Keratinocyte (primary cell): ENCODE measurements around the gene SLC39A11. TPM values are rescaled to one million over a fixed set of nuclear protein-coding genes. Genes with fewer than 3 reads are reported as not detected.

Source experiments
- DNase-seq: peaks from one replicate; pipeline ENCODE4 v3.0.0-alpha.2; 2011; ENCODE audit warnings: low read depth, missing footprints, low spot score
- FAIRE-seq: peaks from 2 replicates; lab custom pipeline; 2011; peaks lifted over from hg19 to GRCh38; lab: Jason Lieb, UNC
- H2AFZ ChIP-seq: 2 replicates; pipeline ENCODE4 v1.6.0; 2012; ENCODE audit warnings: low read length, control low read depth, inconsistent platforms; ENCODE audit not compliant: control insufficient read depth
- H3K27ac ChIP-seq: 2 replicates; pipeline ENCODE4 v1.5.1; 2011; ENCODE audit warnings: low read length; ENCODE audit not compliant: control insufficient read depth, insufficient read depth
- H3K27me3 ChIP-seq: 3 replicates; pipeline ENCODE4 v1.6.0; 2011; ENCODE audit warnings: low read length; ENCODE audit not compliant: control insufficient read depth, insufficient read depth; ENCODE audit errors: extremely low read depth
- H3K36me3 ChIP-seq, 2 experiments: 2 replicates in 1 of 2; 3 replicates in 1 of 2; pipeline ENCODE4 v1.5.1; 2011; ENCODE audit warnings: low read length in 2 of 2, mild to moderate bottlenecking in 1 of 2; ENCODE audit not compliant: control insufficient read depth in 2 of 2, insufficient read depth in 2 of 2; ENCODE audit errors: extremely low read depth in 1 of 2
- H3K4me1 ChIP-seq: 3 replicates; pipeline ENCODE4 v1.5.1; 2011; ENCODE audit warnings: low read length; ENCODE audit not compliant: control insufficient read depth, insufficient read depth; ENCODE audit errors: extremely low read depth
- H3K4me2 ChIP-seq: 3 replicates; pipeline ENCODE4 v1.6.0; 2011; ENCODE audit warnings: low read depth, low read length; ENCODE audit not compliant: control insufficient read depth, insufficient read depth; ENCODE audit errors: extremely low read depth
- H3K4me3 ChIP-seq, 3 experiments: fragments of 200-600 bp in 1 of 3; sonication (generic) in 1 of 3; 2 replicates in 2 of 3; 3 replicates in 1 of 3; pipeline ENCODE4 v1.5.1; 2011 to 2016; ENCODE audit warnings: low read length in 3 of 3, mild to moderate bottlenecking in 3 of 3, control low read depth in 2 of 3, inconsistent platforms in 1 of 3, low read depth in 1 of 3, mixed read lengths in 1 of 3, mixed run types in 1 of 3, moderate library complexity in 1 of 3; ENCODE audit not compliant: control insufficient read depth in 2 of 3, insufficient read depth in 2 of 3; ENCODE audit errors: extremely low read depth in 1 of 3
- H3K79me2 ChIP-seq: 2 replicates; pipeline ENCODE4 v1.6.0; 2012; ENCODE audit warnings: low read length; ENCODE audit not compliant: control insufficient read depth, insufficient read depth
- H3K9ac ChIP-seq: 3 replicates; pipeline ENCODE4 v1.6.0; 2011; ENCODE audit warnings: low read length; ENCODE audit not compliant: control insufficient read depth, insufficient read depth; ENCODE audit errors: extremely low read depth
- H3K9me1 ChIP-seq: 3 replicates; pipeline ENCODE4 v1.6.0; 2011; ENCODE audit warnings: low read length; ENCODE audit not compliant: control insufficient read depth, insufficient read depth; ENCODE audit errors: extremely low read depth
- H3K9me3 ChIP-seq: 2 replicates; pipeline ENCODE4 v1.5.1; 2012; ENCODE audit warnings: low read depth, low read length; ENCODE audit not compliant: control insufficient read depth
- H4K20me1 ChIP-seq: 3 replicates; pipeline ENCODE4 v1.6.0; 2011; ENCODE audit warnings: low read length; ENCODE audit not compliant: control insufficient read depth, insufficient read depth; ENCODE audit errors: extremely low read depth
- EZH2 ChIP-seq: IDR thresholded peaks from one replicate; pipeline ENCODE4 v1.6.1; 2012; ENCODE audit warnings: inconsistent platforms, mild to moderate bottlenecking, low read length, moderate library complexity
- dilution Hi-C: fragments of 300-500 bp; cut with MboI; formaldehyde crosslinking; loops from one replicate; pipeline ENCODE4 v1.7.0; 2020; ENCODE audit warnings: low sequenced_read_pairs; ENCODE audit not compliant: extremely low pct_ligation_motif_present
- polyA plus RNA-seq, 5 experiments: library from polyadenylated mRNA; depleted of rRNA in 3 of 5; stranded (reverse) in 3 of 5; stranded (forward) in 1 of 5; unstranded in 1 of 5; fragments of >200 nt; gene quantifications; 1 replicate in 1 of 5; 2 replicates in 3 of 5; 3 replicates in 1 of 5; pipeline versions ENCODE4 v1.2.1 to v1.2.3, GENCODE V29; 2011 to 2012; ENCODE audit warnings: missing spikeins in 2 of 5, low read depth in 1 of 5, low replicate concordance in 1 of 5
- TF ChIP-seq, protein P1 (sequence below), 3 experiments: IDR thresholded peaks in 1 of 3; conservative IDR thresholded peaks in 1 of 3; optimal IDR thresholded peaks in 1 of 3; 2 replicates in 2 of 3; 3 replicates in 1 of 3; pipeline versions ENCODE3 to v1.5.1; 2011; ENCODE audit warnings: low read length in 3 of 3, mild to moderate bottlenecking in 3 of 3, moderate library complexity in 2 of 3, control low read depth in 1 of 3, inconsistent platforms in 1 of 3; ENCODE audit not compliant: insufficient read depth in 2 of 3; ENCODE audit errors: extremely low read depth in 1 of 3

Gene SLC39A11
- polyA plus RNA-seq, 1 donor (not counting 4 experiments of a cell fraction or from before 2014, with no cell fraction given), result 11.5 TPM

- Histone ChIP-seq H3K4me2 (no peak overlapping the region), H3K9ac (no peak overlapping the region), H3K4me1 (no peaks in the 10 kb centered on the region), H3K9me1 (no peaks in the 10 kb centered on the region), H3K27ac (no peak overlapping the region), H3K27me3 (no peaks in the 10 kb centered on the region), H3K79me2 (no peaks in the 10 kb centered on the region), H4K20me1 (no peaks in the 10 kb centered on the region), H2AFZ (no peak overlapping the region), H3K36me3 (no peaks in the 10 kb centered on the region), H3K4me3 (no peak overlapping the region), H3K9me3 (no peaks in the 10 kb centered on the region)
- TF ChIP-seq, protein P1, sequence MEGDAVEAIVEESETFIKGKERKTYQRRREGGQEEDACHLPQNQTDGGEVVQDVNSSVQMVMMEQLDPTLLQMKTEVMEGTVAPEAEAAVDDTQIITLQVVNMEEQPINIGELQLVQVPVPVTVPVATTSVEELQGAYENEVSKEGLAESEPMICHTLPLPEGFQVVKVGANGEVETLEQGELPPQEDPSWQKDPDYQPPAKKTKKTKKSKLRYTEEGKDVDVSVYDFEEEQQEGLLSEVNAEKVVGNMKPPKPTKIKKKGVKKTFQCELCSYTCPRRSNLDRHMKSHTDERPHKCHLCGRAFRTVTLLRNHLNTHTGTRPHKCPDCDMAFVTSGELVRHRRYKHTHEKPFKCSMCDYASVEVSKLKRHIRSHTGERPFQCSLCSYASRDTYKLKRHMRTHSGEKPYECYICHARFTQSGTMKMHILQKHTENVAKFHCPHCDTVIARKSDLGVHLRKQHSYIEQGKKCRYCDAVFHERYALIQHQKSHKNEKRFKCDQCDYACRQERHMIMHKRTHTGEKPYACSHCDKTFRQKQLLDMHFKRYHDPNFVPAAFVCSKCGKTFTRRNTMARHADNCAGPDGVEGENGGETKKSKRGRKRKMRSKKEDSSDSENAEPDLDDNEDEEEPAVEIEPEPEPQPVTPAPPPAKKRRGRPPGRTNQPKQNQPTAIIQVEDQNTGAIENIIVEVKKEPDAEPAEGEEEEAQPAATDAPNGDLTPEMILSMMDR (optimal IDR thresholded peaks at IDR 0.05 in 1 of 3, IDR thresholded peaks at IDR 0.05 in 1 of 3, conservative IDR thresholded peaks at IDR 0.05 in 1 of 3; ENCODE audit: extremely low read depth in 1 of 3, insufficient read depth in 2 of 3, low read length in 3 of 3), result no peak
- no peak for TF ChIP-seq EZH2
- dilution Hi-C loops, result no loop called here
- no peak for FAIRE-seq
- no peak for DNase-seq
Observed at GRCh38 chr17:72955391-72956140, 136.9 kb downstream of the SLC39A11 start.

DNA sequence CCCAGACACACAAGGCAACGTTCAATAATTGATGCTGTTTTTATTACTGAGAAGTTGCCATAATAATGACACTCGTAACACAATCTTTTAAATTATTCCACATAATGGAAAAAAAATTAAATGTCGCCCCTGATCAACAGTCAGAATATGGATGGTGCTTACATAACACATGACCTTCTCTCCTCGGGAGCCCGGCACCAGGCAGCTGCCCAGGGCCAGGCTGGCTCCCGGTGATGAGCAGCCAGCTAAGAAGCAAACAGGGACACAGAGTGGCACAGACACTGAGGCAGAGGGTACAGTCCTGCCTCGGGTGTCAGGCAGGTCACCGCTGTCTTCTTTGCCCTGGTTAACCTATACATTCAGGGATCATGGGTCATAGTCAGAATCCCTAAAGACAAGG is 137.9 kb downstream of the SLC39A11 start:
- DNase-seq (no peak), FAIRE-seq (no peak)
- Histone ChIP-seq H3K9ac (no peak overlapping the region), H3K9me1 (no peaks in the 10 kb centered on the region), H3K27ac (no peak overlapping the region), H3K4me2 (no peak overlapping the region), H3K36me3 (no peaks in the 10 kb centered on the region), H3K9me3 (no peaks in the 10 kb centered on the region), H3K27me3 (no peaks in the 10 kb centered on the region), H4K20me1 (no peaks in the 10 kb centered on the region), H3K79me2 (no peaks in the 10 kb centered on the region), H2AFZ (no peak overlapping the region), H3K4me3 (no peak overlapping the region), H3K4me1 (no peaks in the 10 kb centered on the region)
- dilution Hi-C loops, result no loop called here
- TF ChIP-seq, protein P1 (optimal IDR thresholded peaks at IDR 0.05 in 1 of 3, IDR thresholded peaks at IDR 0.05 in 1 of 3, conservative IDR thresholded peaks at IDR 0.05 in 1 of 3; ENCODE audit: extremely low read depth in 1 of 3, insufficient read depth in 2 of 3, low read length in 3 of 3), result no peak
- TF ChIP-seq EZH2, result no peak
